ENCODE results near the gene DEFB112.

DNA sequence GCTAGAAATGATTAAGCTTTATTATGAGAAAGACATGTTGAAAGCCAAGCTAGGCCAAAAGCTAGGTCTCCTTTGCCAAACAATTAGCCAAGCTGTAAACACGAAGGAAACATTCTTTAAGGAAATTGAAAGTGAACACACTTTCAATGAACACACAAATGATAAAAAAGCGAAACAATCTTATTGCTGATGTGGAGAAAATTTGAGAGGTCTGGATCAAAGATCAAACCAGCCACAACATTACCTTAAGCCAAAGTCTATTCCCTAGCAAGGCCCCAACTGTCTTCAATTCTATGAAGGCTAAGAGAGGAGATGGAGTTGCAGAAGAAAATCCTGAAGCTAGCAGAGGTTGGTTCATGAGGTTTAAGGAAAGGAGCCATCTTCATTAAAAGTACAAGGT lies 40.2 kb upstream of the DEFB112 start:
- TF ChIP-seq, protein P1, sequence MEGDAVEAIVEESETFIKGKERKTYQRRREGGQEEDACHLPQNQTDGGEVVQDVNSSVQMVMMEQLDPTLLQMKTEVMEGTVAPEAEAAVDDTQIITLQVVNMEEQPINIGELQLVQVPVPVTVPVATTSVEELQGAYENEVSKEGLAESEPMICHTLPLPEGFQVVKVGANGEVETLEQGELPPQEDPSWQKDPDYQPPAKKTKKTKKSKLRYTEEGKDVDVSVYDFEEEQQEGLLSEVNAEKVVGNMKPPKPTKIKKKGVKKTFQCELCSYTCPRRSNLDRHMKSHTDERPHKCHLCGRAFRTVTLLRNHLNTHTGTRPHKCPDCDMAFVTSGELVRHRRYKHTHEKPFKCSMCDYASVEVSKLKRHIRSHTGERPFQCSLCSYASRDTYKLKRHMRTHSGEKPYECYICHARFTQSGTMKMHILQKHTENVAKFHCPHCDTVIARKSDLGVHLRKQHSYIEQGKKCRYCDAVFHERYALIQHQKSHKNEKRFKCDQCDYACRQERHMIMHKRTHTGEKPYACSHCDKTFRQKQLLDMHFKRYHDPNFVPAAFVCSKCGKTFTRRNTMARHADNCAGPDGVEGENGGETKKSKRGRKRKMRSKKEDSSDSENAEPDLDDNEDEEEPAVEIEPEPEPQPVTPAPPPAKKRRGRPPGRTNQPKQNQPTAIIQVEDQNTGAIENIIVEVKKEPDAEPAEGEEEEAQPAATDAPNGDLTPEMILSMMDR (IDR thresholded peaks at IDR 0.05; ENCODE audit: insufficient read depth, low read depth, low read length), result no peak
- no peak for TF ChIP-seq EZH2 (IDR thresholded peaks at IDR 0.05; ENCODE audit: insufficient read depth, low read length)
